ENCODE results near the gene LUC7L2.
"Not testable (repeated sequence)": the region's sequence is repeated elsewhere in the genome, so short reads cannot be mapped to it uniquely, and the experiment has no call there.

DNA sequence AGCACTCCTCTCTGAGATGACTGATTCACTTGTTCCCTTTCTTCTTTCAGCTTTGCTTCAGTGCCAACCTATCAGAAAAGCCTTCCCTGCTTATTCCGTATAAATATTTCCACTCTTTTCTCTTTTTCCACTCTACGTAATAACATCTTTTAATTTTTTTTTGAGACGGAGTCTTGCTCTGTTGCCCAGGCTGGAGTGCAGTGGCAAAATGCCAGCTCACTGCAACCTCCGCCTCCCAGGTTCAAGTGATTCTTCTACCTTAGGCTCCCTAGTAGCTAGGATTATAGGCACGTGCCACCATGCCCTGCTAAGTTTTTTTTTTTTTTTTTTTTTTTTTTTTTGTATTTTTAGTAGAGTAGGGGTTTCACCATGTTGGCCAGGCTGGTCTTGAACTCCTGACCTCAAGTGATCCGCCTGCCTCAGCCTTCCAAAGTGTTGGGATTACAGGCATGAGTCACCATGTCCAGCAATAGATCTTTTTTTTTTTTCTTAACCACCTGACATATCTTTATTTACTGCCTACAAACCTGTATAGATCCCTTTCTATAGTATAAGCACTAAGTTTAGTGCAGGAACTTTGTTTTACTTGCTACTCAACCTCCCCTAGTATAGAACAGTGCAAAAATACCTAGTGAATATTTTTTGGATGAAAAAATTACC is 55.2 kb downstream of the LUC7L2 start:
- TF ChIP-seq, protein P1, sequence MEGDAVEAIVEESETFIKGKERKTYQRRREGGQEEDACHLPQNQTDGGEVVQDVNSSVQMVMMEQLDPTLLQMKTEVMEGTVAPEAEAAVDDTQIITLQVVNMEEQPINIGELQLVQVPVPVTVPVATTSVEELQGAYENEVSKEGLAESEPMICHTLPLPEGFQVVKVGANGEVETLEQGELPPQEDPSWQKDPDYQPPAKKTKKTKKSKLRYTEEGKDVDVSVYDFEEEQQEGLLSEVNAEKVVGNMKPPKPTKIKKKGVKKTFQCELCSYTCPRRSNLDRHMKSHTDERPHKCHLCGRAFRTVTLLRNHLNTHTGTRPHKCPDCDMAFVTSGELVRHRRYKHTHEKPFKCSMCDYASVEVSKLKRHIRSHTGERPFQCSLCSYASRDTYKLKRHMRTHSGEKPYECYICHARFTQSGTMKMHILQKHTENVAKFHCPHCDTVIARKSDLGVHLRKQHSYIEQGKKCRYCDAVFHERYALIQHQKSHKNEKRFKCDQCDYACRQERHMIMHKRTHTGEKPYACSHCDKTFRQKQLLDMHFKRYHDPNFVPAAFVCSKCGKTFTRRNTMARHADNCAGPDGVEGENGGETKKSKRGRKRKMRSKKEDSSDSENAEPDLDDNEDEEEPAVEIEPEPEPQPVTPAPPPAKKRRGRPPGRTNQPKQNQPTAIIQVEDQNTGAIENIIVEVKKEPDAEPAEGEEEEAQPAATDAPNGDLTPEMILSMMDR (IDR thresholded peaks at IDR 0.05), result not testable (repeated sequence)
- TF ChIP-seq POLR2A (IDR thresholded peaks at IDR 0.05), result not testable (repeated sequence)
